ENCODE data around the gene UROS.

DNA sequence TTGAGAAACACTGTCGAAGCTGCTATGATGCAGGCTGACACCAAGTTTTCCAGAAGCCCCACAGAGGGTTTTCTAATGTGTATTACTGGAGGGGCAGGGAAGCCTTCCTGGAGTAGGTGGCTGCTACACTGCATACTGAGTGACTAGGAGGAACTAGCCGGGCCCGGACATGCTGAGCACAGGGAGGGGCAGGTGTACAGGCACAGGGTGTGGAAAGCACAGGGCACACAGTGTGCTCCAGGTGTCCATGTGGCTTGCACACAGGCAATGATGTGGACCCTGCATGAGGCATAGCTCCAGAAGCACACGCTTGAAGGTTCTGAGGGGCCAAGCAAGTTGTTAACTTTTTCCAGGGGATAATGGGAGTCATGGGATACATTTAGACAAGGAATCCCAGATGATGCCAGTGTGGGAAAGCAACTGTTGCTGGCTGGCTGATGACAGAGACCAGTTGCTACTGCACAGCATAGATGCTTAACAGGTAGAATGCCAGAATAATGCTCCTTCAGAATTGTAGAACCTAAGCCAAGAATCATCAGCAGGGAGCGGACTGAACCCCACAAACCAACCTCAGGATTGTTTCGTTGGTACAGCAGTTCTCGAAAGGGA lies 43.5 kb upstream of the UROS start:
- TF ChIP-seq, protein P1, sequence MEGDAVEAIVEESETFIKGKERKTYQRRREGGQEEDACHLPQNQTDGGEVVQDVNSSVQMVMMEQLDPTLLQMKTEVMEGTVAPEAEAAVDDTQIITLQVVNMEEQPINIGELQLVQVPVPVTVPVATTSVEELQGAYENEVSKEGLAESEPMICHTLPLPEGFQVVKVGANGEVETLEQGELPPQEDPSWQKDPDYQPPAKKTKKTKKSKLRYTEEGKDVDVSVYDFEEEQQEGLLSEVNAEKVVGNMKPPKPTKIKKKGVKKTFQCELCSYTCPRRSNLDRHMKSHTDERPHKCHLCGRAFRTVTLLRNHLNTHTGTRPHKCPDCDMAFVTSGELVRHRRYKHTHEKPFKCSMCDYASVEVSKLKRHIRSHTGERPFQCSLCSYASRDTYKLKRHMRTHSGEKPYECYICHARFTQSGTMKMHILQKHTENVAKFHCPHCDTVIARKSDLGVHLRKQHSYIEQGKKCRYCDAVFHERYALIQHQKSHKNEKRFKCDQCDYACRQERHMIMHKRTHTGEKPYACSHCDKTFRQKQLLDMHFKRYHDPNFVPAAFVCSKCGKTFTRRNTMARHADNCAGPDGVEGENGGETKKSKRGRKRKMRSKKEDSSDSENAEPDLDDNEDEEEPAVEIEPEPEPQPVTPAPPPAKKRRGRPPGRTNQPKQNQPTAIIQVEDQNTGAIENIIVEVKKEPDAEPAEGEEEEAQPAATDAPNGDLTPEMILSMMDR (IDR thresholded peaks at IDR 0.05): no peak
- TF ChIP-seq EP300 (IDR thresholded peaks at IDR 0.05; ENCODE audit: low read depth): no peak

Measured in transverse colon (tissue), 3 donors.